ENCODE measurements around the gene GPR157. TPM values are rescaled to one million over a fixed set of nuclear protein-coding genes. Genes with fewer than 3 reads are reported as not detected.

The GPR157 gene
- total and polyA plus RNA-seq, 2 experiments from 2014 or later: 0.81 to 3.9 TPM

DNA sequence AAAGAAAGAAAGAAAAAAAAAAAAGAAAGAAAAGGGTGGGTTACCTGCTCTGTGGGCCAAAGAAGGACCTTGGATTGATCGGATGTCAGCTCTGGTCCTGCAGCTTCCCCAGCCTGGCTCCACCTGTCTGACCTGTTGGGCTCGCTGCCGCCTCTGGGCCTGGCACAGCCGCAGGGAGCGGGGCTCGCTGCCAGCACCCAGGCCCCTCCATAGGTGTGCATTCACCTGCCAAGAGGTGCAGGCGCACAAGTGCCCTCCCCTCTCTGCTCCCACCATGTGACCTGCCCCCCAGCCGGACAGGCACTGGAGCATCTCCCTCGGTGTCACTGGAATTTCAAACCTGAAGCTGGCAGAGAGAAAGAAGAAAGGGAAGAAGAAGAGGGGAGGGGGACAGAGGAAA is 33.1 kb upstream of the GPR157 start:
- Mint-ChIP-seq H3K4me1 (peaks cover 44% of the 10 kb centered on the region), H3K9me3 (no peaks in the 10 kb centered on the region), H3K27me3 (ENCODE audit: insufficient read depth, low read depth, poor library complexity) (peaks cover 11% of the 10 kb centered on the region), H3K36me3 (ENCODE audit: low read depth) (peaks cover 4% of the 10 kb centered on the region; the same call in 1 of the 3 replicates), H3K27ac (no peak overlapping the region; the same call in 1 of the 2 replicates), H3K4me3 (no peak overlapping the region)
- H3K4me2 ChIP-seq: no peak overlapping the region
- TF ChIP-seq CTCF (conservative IDR thresholded peaks at IDR 0.05; ENCODE audit: low read depth in 2 of 2): no peak
- TF ChIP-seq CREB1 (CRISPR knock-in tag; IDR thresholded peaks at IDR 0.05; ENCODE audit: low read depth): no peak
- TF ChIP-seq ZNF462 (CRISPR knock-in tag; IDR thresholded peaks at IDR 0.05): no peak
- no peak for TF ChIP-seq EZH2phosphoT487 (IDR thresholded peaks at IDR 0.05; ENCODE audit: unreplicated experiment)
- TF ChIP-seq ZNF331 (CRISPR knock-in tag; IDR thresholded peaks at IDR 0.05; ENCODE audit: low read depth): no peak
- no peak for TF ChIP-seq POLR2AphosphoS5 (IDR thresholded peaks at IDR 0.05; ENCODE audit: low read depth)
- TF ChIP-seq EZH2 (IDR thresholded peaks at IDR 0.05; ENCODE audit: low read depth, unreplicated experiment): no peak
- TF ChIP-seq, protein P1, sequence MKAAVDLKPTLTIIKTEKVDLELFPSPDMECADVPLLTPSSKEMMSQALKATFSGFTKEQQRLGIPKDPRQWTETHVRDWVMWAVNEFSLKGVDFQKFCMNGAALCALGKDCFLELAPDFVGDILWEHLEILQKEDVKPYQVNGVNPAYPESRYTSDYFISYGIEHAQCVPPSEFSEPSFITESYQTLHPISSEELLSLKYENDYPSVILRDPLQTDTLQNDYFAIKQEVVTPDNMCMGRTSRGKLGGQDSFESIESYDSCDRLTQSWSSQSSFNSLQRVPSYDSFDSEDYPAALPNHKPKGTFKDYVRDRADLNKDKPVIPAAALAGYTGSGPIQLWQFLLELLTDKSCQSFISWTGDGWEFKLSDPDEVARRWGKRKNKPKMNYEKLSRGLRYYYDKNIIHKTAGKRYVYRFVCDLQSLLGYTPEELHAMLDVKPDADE (IDR thresholded peaks at IDR 0.05): no peak
- TF ChIP-seq STAT1 (IDR thresholded peaks at IDR 0.05; ENCODE audit: unreplicated experiment): no peak
- TF ChIP-seq NANOG (IDR thresholded peaks at IDR 0.05; ENCODE audit: borderline replicate concordance): no peak
- no peak for TF ChIP-seq ZNF114 (CRISPR knock-in tag; IDR thresholded peaks at IDR 0.05)
- TF ChIP-seq JUNB (IDR thresholded peaks at IDR 0.05; ENCODE audit: unreplicated experiment): no peak
- no peaks in the 10 kb centered on the region for H3K9me2 ChIP-seq (ENCODE audit: insufficient read depth)
- peaks cover 38% of the 10 kb centered on the region for H4K20me1 ChIP-seq (replicated peaks; ENCODE audit: insufficient read depth)
- H3K36me3 ChIP-seq (ENCODE audit: insufficient read depth): no peaks in the 10 kb centered on the region
- no peaks in the 10 kb centered on the region for H3K27me3 ChIP-seq (ENCODE audit: insufficient read depth)
- no peak overlapping the region for H2AFZ ChIP-seq
- H3K79me2 ChIP-seq (replicated peaks; ENCODE audit: insufficient read depth): peaks cover 94% of the 10 kb centered on the region
- H3K4me3 ChIP-seq: no peak overlapping the region
- ATAC-seq: no peak
- no peak overlapping the region for H3K27ac ChIP-seq (ENCODE audit: low read depth)
- DNase-seq (ENCODE audit: low spot score): no peak
- no peaks in the 10 kb centered on the region for H3F3A ChIP-seq (replicated peaks; ENCODE audit: low read depth)
- H3K4me1 ChIP-seq (ENCODE audit: insufficient read depth): peaks cover 24% of the 10 kb centered on the region
